Stimulated activated CD8-positive, alpha-beta memory T cell treated with anti-CD3 and anti-CD28 coated beads, Interleukin-2, amount 100 ng/mL, for 1 hour (primary cell): ENCODE measurements around the gene PINK1.

Source experiments
- DNase-seq, 2 donors: peaks; one replicate each; pipeline ENCODE4 v3.0.0-alpha.2; 2020; ENCODE audit warnings: low read depth in 2 of 2

PINK1 gene

DNA sequence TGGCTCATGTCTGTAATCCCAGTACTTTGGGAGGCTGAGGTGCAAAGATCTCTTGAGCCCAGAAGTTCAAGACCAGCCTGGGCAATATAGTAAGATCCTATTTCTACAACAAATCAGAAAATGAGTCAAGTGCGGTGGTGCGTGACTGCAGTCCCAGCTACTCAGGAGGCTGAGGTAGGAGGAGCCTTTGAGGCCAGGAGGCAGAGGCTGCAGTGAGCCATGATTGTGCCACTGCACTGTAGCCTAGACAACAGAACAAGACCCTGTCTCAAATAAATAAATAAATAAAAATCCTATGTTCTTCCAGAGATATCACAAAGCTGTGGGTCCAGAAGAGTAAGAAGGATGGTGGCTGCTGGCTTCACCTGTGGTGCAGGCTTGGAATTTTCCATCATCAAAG, 22.3 kb upstream of the PINK1 start:
- DNase-seq, result no peak

DNA sequence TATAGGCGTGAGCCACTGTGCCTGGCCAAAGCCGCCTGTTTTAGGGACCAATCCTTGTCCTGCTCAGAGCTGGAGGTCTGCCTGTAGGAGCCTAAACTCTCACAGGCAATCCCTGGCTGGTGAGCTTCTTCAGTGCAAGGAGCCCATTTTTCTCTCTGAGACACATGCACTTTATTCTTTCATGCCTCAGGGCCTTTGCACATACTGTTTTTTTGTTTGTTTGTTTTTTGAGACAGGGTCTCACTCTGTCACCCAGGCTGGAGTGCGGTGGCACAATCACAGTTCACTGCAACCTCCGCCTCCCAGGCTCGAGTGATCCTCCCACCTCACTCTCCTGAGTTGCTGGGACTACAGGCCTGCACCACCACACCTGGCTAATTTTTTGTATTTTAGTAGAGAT, 21.6 kb upstream of the PINK1 start:
- no peak for DNase-seq

DNA sequence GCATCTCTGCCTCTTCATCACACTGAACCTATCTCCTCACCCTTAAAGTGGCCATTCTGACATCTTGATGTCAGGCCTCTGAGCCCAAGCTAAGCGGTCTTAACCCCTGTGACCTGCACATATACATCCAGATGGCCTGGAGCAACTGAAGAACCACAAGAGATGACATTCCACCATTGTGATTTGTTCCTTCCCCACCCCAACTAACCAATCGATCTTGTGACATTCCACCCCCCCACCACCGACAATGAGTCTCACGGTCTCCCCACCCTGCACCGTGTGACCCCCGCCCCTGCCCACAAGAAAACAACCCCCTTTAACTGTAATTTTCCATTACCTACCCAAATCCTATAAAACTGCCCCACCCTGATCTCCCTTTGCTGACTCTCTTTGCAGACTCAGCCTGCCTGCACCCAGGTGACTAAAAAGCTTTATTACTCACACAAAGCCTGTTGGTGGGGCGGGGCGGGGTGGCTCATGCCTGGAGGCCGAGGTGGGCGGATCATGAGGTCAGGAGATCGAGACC, 21.0 kb upstream of the PINK1 start:
- no peak for DNase-seq

DNA sequence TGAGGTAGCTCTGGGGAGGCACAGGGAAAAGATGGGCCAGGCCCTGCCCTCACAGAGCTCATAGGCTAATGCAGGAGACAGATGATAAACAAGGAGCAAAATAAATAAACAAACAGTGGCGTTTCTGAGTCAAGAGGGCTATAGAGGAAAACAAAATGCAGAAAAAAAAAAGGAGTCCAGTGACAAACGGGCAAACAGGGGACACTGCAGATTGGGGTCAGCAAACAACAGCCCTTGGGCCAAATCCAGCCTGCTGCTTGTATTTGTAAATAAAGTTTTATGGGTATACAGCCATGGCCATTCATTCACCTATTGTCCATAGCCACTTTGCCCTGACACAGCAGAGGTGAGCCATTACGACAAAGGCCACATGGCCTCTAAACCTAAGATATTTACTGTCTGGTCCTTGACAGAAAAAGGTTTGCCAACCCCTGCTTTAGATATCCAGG, 19.1 kb upstream of the PINK1 start:
- no peak for DNase-seq

DNA sequence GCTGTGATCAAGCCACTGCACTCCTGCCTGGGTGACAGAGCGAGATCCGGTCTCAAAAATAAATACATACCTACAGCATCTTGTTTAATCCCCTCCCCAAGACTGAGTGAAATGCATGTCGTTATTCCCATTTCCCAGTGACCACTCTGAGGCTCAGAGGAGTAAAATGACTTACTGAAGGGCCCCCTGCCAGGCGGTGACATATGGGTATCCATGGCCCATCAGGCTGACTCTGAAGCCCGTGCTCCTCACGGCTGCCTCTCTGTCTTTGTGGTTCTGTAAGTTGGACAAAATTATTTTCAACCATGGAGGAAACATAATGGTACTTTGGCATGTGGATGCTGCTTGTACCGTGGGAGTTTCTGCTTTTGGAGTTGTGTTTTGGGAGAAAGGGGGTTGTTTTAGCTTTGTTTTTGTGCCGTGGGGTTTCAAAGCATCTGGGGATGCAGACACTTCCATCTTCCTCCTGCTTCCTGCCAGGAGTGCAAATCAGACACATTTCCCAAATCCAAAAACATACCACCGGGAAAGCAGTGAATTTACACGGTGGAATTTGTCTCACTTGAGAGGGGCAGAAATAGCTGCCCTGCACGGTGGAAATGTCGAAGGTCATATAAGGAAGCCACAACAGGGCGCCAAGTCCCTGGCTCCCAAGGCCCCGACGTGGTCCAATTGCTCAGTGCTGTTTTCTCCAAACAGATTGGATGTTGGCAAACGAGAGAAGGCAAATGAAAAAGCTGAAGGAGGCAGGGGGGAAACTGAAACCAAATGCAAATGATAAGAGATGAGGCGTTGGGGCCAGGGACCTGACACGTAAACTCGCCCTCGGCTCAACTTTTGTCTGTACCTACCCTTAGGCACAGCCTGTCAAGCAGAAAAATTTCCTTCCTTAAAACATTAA, 17.1 kb upstream of the PINK1 start:
- DNase-seq, result no peak

DNA sequence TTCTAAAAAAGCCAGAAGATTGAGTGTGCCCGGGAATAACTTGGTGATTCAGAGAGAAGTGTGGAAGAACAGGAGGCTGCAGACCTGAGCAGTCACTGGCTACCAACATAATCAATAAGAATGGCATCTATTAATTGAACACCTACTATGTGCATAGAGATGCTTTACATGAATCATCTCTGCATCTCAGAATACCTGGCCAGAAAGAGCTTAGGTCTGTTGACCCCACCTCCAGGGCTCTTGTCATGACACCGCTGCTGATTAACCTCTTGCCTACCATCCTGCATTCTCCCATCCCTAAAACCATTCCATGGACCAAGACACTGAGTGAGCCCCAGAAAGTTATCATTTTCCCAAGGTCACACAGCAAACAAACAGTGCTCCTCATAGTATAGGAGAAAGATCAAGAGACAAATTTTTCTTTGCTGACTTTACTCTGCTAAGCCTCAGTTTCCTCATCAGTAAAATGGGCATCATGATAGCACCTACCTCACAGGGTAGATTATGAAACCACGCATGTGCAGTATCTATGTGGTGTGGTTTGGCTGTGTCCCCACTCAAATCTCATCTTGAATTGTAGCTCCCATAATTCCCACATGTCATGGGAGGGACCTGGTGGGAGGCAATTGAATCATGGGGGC, 16.3 kb upstream of the PINK1 start:
- DNase-seq, result no peak

DNA sequence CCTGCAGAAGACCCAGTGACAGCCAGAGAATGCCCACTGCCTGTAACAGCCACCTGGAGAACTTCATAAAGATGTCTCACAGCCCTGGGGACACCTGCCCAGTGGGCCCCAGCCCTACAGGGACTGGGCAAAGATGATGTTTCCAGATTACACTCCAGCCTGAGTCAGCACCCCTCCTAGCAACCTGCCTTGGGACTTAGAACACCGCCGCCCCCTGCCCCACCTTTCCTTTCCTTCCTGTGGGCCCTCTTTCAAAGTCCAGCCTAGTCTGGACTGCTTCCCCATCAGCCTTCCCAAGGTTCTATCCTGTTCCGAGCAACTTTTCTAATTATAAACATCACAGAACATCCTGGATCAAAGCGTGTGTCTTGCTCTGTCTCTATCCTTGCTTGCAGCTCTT, 14.7 kb upstream of the PINK1 start:
- no peak for DNase-seq

DNA sequence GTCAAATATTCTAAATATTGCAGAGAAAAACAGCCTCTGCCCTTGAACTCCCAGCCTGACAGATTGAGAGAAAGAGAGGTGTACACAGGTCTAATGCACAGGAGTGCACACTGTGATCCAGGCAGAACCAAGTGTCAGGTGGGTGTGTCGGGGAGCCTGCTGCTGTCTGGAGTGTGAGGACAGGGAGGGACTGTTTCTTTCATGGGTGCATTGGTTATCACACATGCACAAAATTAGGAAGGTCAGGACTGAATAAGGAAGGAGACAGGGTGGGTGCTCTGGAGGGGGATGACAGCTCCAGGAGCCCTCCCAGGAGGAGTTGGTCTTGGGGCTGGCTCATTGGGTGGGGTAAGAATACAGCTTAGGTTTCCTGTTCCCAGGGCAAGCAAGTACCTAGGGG, 13.3 kb upstream of the PINK1 start:
- DNase-seq, result no peak

DNA sequence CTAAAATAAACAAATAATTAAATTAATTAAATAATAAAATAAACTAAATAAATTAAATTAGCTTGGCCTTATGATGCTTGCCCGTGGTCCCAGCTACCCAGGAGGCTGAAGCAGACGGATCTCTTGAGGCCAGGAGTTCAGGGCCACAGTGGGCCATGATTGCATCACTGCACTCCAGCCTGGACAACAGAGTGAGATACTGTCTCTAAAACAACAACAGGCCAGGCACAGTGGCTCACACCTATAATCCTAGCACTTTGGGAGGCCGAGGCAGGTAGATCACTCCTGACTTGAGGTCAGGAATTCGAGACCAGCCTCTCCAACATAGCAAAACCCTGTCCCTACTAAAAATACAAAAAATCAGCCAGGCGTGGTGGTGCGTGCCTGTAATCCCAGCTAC, 12.2 kb upstream of the PINK1 start:
- no peak for DNase-seq

DNA sequence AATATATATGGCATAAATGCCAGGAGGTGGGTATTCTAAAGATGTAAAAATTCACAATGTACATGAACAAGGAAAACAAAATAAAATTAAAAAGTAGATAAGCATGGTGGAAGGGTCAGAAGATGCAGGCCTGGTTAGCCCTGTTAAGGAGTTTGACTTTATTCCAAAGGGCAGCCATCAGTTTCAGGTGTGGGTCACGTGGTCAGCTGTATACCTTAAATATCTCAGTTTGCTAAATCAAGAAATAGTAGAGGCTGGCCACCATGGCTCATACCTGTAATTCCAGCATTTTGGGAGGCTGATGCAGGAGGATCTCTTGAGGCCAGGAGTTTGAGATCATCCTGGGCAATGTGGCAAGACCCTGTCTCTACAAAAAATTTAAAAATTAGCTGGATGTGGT, 8.5 kb upstream of the PINK1 start:
- DNase-seq, result no peak

DNA sequence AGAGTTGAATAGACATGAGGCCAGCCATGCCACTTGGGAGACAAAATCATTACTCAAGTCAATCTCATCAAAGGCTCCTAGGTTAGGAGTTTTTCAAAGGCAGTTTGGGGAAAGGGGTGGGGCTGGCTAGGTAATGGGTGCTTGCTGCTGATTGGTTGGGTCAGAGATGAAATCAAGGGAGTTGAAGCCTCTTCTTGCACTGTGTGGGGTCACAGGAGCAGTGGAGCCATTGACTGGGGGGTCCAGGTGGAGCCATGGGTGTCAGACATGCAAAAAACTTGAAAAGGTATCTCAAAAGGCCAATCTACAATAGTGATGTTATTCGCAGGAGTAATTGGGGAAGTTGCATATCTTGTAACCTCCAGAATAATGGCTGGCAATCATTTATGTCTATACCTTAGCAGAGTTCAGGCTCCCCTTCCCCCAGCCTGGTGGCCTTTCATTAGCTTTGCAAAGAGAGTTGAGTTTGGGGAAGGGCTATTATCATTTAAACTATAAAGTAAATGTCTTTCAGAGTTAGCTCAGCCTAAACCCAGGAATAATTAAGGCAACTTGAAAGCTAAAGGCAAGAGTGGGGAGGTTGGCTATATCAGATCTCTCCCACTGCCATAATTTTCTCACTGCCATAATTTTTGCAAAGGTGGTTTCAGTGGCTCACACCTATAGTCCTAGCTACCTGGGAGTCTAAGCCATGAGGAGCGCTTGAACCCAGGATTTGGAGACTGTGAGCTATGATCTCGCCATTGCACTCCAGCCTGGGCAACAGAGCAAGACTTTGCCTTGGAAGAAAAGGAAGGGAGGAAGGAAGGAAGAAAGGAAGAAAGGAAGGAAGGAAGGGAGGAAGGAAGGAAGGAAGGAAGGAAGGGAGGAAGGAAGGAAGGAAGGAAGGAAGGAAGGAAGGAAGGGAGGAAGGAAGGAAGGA, 7.8 kb upstream of the PINK1 start:
- DNase-seq, result no peak

DNA sequence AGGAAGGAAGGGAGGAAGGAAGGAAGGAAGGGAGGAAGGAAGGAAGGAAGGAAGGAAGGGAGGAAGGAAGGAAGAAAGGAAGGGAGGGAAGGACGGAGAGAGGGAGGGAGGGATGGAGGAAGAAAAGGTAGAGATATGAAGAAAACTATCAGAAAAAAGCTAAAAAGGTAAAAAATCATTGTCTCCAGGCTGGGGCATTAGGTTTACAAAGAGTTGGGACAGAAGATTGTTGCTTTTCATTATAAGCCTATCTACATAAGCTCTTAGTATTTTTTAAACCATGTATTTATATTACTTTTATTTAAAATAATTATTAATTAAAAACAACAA, 7.2 kb upstream of the PINK1 start:
- no peak for DNase-seq

DNA sequence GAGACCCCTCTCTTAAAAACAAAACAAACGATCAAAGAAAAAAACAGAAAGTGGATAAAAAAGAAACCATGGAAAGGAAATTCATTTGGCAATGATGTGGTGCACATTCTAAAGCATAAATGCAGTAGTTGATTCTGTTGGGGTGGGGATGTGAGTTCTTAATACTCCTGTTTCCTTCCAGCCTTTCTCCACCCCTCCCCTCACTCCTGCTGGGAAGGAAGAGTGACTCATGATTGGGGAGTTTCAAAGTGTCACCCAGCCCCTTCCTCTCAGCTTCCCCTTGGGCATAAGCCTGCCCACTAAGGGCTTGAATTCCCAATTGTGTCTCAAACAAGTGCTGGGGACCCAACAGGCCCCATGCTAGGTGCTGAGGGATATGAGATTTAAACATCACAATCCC, 6.7 kb upstream of the PINK1 start:
- DNase-seq, result no peak

DNA sequence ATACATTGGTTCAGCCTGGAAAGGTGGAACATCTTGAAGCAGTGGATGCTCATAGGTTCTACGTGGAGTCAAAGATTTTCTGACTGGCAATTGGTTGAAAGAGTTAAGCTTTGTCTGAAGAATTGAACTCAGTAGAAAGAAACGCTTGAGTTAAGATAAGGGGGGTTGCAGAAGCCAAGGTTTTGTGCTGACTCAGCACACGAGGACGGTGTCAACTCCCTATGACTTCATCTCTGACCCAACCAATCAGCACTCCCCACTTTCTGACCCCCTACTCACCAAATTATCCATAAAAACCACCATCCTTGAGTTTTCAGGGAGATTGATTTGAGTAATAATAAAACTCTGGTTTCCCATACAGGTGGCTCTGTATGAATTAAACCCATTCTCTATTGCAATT, 2.5 kb upstream of the PINK1 start:
- DNase-seq, result no peak

DNA sequence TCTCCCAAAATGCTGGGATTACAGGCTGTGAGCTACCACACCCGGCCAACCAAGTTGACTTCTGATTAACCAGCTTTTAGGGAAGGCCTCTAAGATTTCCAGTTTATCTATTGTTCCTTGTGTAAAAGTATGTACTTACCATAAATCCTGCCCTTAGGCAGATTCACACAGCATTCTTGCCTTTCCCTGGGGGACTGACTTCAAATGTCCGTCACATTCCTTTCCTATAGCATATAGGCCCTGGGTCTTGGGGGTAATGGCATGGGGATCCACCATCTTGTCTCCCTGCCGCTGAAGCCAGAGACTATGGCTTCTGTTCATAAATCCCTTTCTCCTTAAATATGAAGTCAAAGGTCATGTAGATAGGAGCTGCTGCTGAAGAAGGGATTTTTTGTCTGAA, 872 bp upstream of the PINK1 start:
- DNase-seq, result no peak

DNA sequence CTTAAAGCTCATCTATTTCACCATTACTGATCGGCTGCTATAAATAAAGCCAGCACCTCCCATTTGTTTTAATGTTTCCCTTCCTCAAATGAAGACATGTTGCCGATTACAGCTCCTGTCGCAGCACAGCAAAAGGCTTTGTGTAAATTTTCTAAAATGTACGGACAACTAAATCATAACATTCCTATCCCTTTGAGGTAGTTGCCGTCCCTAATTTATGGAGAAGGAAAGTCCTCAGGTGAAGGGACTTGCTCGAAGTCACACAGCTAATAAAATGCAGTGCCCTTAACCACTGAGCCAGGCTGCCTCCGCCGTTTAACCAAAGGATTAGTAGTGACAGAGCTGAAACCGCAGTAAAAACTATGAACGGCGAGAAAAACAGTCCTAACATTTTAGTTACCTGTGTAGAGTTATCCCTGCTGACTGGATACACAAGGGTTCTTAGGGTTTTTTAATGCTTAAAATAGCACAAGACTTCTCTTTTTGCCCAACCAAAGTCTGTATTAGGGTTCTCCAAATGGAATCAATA, 871 bp downstream of the PINK1 start:
- DNase-seq, result no peak

DNA sequence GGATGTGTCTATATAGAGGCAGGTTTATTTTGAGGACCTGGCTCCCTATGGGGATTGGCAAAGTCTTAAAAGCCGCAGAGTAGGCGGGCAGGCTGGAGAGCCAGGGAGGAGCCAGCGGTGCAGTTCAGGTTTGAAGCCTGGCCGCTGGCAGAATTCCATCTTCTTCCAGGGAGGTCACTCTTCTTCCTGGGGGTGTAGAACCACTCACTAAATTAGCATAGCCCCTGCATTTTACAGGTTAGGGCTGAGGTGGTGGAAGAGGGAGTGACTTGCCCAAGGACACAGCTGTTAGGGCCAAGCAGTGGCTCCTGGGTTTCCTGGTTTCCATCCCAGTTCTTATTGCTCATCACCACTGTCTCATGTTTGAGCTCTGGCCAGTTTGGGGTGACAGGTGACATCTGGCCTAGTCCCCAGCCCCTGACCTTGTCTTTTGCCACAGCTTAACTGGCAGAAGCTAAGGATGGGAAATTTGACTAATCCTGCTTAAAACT, 1.4 kb downstream of the PINK1 start:
- no peak for DNase-seq

DNA sequence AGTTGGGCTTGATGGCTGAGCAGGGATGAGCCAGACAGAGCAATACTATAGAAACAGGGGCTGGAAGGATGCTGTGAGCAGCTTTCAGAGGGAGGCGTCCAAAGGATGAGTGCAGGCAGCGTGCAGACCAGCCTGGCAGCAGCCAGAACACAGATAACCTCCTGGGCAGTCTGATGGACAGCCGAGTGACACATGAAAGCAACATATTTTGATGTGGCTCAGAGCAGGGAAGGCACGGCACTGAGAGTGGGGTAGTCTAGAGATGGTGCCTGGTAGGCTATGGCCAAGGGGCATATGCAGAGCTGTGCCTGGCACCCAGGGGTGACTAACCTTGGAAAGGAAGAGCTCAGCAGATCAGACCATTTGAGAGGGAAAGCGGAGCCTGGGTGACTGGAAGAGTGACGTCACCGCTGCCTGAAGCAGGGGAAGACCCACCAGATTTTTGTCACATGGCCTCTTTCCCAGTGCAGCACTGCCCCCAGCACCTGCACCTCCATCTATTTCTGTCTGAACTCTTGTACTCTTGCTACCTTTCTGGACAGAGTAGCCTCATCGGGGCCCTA, 3.6 kb downstream of the PINK1 start:
- DNase-seq, result no peak

DNA sequence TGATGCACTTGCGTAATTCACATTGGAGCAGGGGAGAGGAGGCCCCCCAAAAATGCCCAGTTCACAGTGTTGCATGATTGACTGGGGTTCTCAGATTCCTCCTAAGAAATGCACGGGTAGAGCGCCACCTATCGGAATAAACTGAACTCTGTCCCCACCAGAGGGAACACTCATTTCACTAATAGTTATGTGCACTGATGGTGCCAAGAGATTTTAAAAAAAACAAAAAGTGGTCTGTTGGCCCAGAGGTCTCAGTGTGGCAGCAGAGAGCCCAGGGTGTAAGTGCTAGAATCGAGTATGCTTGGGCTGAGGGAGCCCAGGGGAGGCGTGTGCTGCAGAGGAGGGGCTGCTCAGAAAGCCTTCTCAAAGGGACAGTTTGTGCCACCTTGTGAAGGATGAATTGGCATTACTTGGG, 6.9 kb downstream of the PINK1 start:
- peak in 1 of 2 donors; percentile 30 for DNase-seq

DNA sequence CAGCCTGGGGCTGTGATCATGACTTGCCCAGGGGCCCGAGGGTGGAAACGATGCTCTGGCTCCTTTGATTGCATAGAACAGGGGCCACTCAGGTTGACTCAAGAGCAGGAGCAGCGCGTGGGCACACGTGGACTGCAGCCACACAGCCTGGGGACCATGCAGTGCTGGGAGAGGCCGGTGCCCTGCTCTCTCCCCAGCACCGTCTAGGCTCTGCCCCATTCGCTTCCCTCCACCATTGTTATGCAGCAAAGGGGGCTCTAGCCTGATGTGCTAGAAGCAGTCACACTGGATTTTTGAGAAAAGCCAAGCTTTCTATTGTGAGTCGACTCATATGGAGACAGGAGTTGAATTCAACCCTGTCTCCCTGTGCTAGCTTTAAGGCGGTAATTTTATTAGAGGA, 8.7 kb downstream of the PINK1 start:
- DNase-seq, result no peak

DNA sequence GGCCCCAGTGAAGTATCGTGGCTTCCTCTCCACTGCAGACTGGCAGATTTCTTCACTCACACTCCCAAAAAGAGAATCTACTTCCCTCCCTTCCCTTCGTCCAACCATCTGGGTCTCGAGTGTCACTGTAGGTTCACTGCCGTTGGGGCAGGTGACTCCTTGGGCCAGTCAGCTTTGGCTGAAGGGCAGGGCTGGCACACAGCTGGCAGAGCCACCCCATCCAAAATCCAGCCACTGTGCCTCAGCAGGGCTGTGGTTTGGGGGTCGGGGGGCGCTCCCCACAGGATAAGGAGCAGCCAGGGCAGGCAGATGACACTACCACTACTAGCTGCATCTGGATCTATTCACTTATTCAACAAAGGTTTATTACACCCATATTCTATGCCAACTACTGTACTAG, 9.8 kb downstream of the PINK1 start:
- DNase-seq, result no peak
